SKM-1 treated with dmso at 0.1 percent for 144 hours (cell line): ENCODE measurements around the gene ZFP36.

Experiments used
- DNase-seq: peaks from one replicate; lab custom pipeline; 2025; ENCODE audit not compliant: unreplicated experiment; lab: John Stamatoyannopoulos, UW

The ZFP36 gene

DNA sequence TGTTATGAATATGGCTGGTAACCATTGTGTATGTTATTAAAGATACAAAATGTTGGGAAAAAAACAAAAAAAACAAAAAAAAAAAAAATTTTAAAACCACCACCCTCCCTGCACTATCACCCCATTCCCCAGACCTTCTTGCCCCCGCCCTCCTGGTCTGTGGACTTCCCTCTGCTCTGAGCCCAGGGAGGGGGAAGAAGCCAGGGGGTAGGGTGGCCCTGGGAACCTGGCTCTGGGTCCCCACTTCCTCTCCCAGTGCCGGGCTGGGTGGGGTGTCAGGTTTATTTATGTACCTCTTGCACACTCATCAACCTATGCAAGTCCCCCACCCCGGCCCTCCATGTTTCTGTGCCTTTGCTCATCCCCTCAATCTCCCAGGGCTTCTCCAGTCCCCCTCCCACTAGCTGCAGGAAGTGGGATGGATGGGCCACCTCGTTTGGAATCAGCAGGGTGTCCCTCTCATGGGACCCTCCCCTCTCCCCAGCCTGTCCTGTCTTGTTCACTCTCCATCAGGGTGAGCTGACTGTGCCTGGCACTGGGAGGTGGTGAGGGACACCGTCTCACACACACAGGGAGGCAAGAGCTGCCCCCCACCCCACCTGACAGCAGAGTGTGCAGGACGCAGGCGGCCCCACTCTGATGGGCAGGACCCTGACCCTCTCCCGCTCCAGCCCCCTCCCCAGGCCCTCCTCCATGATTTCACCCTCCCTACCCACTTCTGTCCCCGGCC is 21.6 kb upstream of the ZFP36 start:
- no peak for DNase-seq

DNA sequence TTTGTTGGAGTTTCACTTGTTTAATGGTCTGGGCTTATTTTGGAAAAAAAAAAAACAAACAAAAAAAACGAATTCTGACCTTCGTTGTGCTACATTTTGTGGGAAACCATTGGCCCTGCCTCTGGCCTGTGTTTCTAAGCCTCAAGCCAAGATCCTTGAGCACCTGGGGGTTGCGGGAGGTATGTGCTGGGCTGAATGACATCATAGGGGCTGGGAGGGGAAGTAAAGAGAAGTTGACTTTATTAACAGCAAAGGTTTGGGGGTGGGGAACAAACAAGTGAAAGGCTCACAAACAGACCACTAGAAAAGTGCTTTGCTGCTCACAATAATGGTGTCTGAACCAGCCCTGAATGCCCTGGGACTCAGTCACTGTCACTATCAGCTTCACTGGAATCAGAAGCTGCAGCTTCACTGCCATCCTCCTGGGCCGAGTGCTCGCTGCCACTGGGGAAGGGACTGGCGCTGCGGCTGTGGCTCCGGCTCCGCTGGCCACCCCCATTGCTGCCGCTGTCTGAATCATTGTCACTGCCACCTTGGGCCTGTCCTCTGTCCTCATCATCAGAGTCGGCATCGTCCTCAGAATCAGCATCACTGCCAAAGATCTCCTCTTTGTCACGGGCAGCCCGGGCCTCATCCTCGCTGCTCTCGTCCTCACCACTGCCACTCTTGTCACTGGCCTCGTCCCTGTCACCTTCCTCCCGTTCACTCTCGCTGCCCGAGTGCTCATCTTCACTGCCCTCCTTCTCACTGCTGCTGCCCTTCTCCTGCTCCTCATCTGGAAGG is 20.8 kb upstream of the ZFP36 start:
- DNase-seq, result no peak

DNA sequence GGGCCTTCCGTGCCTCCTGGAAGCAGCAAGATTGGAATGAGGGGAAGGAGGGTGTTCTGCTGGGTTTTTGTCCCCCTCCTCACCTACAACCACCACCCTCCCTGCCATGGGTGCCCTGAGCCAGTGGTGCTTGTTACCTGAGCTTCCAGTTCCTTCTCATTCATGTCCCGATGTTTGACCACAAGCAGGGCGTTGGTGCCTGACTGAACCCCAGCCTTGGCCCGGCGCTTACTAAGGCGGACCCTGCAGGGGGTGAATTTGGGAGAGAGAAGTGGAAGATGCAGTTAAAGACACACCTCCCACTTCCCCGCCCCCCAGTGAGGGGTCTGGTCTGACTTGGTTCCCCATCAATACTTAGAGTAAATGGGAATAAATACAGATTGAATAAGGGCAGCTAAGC is 20.1 kb upstream of the ZFP36 start:
- no peak for DNase-seq

DNA sequence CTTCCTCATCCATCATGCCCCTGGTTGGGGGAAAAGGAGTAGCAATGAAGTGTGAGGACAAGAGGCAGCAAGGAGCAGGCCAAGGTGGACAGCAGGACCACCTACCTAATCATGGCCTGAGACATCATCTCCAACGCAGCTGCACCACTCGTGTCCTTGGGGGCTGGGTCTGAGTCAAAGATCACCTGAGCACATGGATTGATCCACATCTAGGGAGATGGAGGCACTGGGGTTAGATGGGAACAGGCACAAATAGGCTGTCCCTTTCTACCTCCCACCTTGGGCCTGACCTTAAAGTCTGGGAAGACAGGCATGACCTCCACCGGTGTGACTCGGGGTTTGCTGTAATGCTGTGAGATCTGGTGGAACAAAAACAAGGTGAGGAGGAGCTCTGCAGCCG is 18.0 kb upstream of the ZFP36 start:
- DNase-seq, result no peak

DNA sequence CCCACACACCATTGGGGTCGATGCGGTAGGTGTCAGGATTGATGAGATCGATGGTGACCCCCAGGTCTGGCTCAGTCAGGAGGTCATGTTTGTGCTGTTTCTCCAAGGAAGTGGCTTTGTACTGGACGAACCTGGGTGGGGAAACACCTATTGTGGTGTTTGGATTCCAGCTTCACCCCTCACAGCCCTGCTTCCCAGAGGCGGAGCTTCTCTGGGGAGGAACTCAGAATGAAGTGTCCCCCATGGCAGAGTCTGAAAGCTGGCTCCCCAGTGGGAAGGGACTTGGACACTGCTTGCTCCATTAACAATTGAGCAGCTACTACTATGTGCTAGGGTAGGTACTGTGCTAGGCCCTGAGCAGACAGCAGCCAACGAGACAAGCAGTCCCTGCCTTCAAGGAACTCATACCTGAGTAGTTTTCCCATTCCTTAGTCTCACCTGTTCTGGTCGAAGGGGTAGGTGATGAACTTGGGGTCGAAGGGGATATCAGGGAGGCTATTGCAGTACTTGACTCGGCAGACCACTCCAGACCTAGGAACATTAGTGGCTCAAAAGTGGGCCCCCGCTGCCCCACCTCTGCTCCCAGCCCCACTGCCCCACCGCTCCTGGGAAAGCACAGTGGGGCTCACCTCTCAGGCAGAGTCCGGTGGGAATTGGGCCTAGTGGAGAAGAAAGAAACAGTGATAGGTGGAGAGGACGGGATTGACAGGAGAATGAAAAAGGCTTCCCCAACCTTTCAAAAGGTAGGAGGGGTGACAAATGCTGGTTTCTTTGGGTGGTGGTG is 16.8 kb upstream of the ZFP36 start:
- no peak for DNase-seq

DNA sequence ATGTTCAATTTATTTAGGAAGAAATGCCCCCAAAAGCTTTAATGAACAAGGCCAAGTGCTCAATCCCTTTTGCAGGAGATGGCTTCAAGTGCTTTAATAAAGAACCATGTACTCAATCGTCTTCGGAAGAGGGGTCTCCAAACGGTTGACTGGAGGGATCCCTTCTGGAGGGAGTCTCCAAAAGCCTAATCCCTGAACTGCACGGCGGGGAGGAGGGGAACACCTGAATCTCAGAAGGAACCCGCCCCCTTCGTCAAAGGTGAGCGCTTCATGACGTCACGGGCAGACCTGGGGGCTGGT is 16.2 kb upstream of the ZFP36 start:
- DNase-seq, result no peak

DNA sequence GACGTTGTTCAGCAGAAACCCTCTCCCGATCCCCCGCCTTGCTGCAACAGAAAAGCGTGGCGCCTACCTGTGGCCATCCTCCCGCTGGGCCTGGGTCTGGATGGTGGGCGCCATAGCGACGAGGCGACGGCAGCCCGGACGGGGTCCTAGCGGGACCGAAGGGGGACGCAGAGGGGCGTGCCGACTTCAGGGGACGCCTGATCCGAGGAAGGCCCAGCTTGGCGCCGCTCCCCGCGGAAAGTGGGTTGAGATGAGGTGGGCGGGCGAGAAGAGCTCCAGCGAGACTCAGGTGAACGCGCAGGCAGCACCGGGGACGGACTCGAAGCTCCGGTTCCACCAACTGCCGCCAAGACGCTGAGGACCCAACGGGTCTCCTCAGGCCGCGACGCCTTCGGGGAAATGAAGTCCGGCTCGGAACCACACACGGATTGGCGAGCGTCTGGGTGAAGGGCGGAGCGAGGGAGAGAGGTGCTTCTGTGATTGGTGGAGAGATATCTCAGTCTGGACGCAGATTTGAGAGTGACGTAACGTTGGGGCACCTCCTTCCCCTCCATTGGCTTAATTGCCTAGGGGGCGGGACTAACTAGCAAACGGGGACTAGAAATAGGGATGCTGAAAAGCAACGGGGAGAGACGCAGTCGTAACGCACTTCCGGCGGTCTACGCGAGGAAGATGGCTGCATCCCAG is 15.8 kb upstream of the ZFP36 start, which contains the start of the genes MED29 and PAF1:
MED29 (plus strand) TSS at position 628 of the 687 bp plus-strand sequence; CDS start at position 673, 45 bp downstream.
PAF1 (minus strand) TSS at position 356 of the 687 bp plus-strand sequence; CDS start at position 114, 242 bp downstream.
- peak; percentile 99 for DNase-seq

DNA sequence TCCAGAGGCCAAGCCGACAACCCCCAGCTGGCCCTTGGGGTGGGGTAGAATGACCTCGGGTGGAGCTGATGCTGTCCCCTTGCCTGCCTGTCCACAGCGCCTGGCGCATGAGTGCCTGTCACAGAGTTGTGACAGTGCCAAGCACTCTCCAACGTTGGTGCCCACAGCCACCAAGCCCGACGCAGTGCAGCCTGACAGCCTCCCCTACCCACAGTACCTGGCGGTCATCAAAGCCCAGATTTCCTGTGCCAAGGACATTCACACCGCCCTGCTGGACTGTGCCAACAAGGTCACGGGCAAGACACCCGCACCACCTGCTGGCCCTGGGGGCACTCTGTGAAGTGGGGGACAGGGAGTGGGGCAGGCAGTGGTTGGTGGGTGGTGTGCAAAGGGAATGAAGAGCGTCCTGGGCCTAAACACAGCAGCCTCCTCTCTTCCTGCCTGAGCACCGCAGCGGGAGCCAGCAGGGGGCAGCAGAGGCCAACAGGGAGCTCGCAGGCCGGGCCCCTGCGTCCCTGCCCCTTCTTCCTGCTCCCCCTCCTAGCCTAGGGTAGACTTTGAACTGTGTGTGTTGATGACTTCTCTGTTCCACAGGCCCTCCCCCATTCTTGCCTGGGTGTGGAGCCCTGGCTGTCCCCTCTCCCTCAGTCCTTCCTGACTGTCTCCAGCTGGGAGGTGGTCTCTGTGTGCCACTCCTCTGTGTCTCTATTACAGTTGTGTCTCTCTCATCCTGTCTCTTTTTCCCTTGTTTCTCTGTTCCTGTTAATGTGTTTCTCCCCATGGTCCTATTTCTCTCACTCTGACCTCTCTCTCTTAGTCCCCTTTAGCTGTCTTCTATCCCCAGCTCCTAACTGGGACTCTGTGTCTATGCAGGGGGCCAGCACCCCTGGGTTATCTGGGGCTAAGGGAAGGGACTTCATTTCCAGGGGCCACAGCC is 9.0 kb upstream of the ZFP36 start:
- DNase-seq, result peak; percentile 87

DNA sequence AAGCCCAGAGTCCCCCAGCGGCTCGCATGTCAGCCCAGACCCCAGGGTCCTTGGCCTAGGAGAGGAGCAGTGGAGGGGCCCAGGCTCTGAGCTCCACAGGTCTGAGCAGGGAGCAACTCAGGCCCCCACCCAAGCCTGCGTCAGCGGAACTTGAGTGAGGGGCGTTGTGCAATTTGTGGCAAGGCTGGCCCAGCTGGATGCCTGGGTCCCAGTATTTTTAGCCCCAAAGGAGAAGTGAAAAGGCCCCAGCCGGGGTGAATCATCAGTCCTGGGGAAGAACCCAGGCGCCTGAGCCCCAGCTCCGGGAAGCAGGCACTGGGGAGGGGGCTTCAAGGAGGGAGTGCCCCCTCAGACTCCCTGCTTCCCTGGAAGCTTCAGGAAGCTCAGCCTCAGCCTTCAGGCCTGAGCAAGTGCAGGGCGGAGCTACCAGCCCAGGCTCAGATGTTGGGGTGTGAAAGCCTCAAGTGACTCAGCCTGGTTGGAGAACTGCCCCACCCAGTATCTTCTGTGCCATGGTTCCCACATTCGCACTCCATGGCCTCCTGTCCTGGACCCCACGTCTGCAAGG is 8.3 kb upstream of the ZFP36 start:
- DNase-seq, result peak; percentile 86

DNA sequence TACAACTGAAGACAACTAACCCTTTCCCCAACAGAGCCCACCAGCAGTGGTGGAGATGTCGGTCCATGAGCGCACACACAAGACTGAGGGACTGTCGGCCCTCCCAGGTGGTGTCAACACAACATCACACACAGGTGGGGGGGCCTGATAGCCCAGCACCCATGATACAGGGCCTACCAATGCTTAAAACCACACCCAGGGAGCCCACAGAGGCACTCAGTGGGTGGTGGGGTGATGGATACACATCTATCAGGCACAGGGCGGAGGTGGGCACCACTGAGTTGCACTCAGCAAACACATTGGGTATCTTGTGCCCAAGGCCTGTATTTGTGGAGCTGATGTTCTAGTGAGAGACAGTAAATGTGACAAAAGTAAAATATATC is 7.0 kb upstream of the ZFP36 start:
- DNase-seq, result no peak

DNA sequence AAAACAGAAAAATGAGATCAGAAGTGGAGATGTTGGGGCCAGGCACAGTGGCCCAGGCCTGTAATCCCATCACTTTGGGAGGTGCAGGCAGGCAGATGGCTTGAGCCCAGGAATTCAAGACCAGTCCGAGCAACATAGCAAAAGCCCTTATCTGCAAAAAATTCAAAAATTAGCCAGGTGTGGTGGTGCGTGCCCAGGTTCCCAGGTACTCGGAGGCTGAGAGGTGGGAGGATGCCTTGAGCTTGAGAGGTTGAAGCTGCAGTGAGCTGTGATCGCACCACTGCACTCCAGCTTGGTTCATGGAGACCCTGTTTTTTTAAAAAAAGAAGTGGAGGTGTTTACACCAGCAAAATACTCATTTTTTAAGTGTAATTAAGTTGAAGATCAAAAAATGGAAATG is 6.6 kb upstream of the ZFP36 start:
- DNase-seq, result no peak

DNA sequence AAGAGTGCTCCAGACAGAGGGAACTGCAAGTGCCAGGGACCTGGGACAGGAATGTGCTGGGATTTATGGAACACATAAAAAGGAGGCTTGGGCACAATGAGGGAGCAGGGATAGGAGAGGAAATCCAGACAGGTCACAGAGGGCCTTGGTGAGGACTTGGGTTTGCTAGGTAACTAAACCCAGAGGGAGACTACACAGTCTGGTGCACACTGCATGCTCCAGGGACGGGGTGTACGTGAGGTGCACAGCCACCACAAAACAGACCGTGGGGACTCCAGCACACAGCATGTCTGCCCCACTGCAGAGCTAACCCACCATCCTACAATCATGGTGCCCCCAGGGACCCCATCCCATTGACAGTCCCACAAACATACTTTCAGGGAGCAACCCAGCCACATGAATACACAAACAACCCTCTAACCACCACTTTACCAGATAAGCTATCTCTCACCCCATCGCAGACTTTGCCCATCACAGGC is 5.5 kb upstream of the ZFP36 start:
- no peak for DNase-seq

DNA sequence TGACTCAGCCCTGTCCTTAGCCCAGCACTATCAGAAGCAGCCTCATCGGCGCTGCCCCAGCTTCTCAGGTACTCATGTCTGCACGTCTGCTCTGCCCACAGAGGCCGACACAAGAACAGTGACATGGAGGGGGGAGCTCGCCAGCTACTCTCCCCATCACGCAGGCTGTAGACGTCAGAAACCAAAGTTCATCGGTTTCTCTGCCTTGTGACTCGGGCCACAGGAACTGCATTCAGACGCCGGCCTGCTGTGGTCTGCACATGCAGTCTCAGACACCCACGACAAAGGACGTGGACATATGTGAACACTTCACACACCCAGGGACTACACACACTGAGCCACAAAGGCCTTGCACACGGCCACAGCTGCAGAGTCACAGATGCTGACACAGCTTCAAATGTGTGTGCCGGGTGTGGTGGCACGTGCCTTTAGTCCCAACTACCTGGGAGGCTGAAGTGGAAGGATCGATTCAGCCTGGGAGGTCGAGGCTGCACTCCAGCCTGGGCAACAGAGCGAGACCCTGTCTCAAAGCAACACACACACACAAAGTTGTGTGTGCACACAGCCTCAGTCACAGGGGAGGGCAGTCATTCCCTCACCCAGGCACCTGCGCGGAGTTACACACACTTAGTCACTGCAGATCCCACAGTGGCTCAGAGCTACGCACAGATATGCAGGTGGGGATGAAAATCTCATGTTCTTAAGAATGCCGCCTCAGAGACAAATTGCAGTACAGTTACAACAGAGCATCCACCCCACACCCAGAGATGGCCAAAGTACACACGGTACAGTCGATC is 4.9 kb upstream of the ZFP36 start:
- DNase-seq, result no peak

DNA sequence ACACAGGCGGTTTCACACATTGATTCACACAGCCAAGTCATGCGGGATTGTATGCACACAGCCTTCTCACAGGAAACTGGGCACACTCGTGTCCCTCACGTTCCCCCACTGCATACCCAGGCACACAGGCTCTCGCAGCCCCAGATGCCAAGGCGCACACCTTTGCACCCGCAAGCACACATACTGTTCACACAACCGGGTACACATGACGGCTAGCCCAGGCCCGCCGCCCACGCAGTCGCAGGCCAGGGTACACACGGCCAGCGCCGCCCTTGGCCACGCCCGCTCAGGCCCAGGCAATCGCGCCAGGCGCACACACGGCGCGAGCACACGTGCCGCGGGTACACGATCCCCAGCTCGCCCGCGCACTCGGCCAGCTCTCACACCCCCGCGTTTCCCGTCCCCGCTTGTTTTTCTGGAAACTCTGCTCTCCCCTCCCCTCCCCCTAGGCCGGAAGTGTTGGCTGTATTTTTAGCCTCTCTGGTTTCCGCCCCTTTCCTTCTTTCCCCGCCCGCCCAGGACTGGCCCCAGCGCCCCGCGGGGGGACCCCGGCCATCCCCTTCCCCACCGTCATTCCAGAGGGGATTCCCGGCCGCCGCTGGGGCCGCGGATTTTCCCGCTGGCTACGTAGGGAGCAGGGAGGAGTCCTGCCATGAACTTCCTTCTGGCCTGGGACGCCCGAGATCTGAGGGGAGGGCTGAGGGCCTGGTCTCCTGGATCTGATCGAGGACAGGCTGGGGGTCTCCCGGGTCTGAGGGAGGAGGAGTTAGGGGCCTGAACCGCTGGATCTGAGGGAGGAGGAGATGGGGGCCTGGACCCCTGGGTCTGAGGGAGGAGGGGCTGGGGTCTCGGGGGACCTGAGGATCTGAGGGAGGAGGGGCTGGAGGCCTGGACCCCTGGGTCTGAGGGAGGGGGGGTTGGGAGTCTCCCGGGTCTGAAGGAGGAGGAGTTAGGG is 4.0 kb upstream of the ZFP36 start:
- DNase-seq, result peak; percentile 80

DNA sequence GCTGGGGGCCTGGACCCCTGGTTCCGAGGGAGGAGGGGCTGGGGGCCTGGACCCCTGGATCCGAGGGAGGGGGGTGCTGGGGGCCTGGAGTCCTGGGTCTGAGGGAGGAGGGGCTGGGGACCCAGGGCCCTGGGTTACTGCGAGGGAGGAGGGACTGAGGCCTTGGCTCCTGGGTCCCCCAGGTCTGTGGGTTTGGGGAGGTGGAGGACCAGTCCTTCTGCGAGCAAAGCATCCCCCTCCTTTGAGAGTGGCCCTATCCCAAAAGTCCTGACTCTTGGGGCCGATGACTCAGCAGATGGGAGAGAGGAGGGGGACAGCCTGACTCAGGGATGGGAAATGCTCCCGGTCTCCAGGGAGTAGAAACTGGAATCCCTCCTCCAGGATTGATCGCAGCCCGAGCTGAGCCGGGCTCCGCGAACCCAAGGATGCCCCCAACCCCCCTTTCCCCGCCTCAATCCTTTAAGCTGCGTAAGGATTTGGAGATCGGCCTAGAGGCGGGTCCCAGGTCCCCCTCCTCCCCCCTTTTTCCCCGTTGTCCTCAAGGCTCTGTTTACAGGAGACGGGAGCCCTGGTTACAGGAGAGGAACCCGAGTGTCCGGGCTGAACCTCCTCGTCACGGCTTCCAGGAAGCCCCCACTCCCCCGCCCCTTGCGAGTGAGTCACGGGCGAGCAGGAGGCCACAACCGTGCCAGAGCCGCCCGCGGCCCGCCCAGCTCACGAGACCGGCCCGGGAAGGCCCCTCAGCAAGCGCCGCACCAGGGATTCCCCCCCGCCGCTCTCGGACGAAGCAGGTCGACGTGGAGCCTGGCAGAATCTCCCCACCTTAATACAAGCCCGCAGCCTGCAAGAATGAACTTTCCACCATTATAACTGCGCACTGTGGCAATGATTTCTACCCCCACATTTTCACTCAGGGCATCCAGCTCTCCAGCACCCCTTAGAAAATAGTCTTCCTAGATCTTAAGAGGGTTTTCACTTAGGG is 3.0 kb upstream of the ZFP36 start:
- peak; percentile 78 for DNase-seq

DNA sequence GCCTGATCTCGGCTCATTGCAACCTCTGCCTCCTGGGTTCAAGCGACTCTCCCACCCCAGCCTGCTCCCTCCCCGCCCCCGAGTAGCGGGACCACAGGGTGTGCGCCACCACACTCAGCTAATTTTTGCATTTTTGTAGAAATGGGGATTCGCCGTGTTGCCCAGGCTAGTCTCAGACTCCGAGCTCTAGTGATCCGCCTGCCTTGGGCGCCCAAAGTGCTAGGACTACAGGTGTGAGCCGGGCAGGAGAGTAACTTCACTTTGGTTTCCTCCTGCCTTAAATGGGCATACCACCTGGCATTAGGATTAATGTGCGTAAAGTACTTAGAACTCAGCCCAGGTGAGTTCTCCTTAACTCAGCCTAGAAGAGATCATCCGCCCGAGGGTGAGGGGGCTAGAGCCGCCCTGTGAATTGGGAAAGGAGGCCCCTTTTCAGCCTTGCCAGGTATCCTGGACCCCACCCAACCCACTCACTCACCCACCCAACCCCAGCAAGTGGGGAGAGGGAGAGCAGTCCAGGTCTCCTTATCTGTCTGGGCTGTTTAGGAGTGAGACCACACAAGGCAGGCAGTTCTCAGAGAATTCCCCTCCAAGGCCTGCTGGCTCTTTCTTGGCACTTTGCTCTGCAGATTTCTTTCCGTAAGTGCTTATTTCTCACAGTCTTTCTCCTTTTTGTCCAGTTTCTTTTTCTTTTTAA is 1.2 kb upstream of the ZFP36 start:
- DNase-seq, result no peak
